GM12801 (cell line): ENCODE data around the gene COL25A1.

ENCODE experiments used
- CTCF ChIP-seq: IDR thresholded peaks from one replicate; pipeline ENCODE4 v1.5.1; 2011; ENCODE audit warnings: control low read depth; ENCODE audit not compliant: insufficient read length; ENCODE audit errors: extremely low read depth

COL25A1 gene

GRCh38 chr4:108874806-108875205 is 427.7 kb downstream of the COL25A1 start:
- no peak for TF ChIP-seq CTCF

- no peak for TF ChIP-seq CTCF
Observed at GRCh38 chr4:108868606-108869227, 433.7 kb downstream of the COL25A1 start.

GRCh38 chr4:108867476-108867875 is 435.0 kb downstream of the COL25A1 start:
- TF ChIP-seq CTCF = no peak

- no peak for TF ChIP-seq CTCF
Observed at GRCh38 chr4:108861334-108861733, 441.1 kb downstream of the COL25A1 start.

- TF ChIP-seq CTCF = no peak
Observed at GRCh38 chr4:108854786-108855185, 447.7 kb downstream of the COL25A1 start.

GRCh38 chr4:108852691-108853090 is 449.8 kb downstream of the COL25A1 start:
- TF ChIP-seq CTCF = no peak

- no peak for TF ChIP-seq CTCF
Observed at GRCh38 chr4:108851366-108851765, 451.1 kb downstream of the COL25A1 start.
